ENCODE results near the gene CDH24. TPM values are rescaled to one million over a fixed set of nuclear protein-coding genes. Genes with fewer than 3 reads are reported as not detected.
A peak's percentile ranks its signal among the peaks of the same experiment; 100 is the strongest.

CDH24 gene
- total RNA-seq, 1 experiment from 2014 or later = 14.8 TPM

- DNase-seq (no peak), ATAC-seq (no peak)
- Histone ChIP-seq H3K4me1 (ENCODE audit: insufficient read depth, low read length) (peaks cover 20% of the 10 kb centered on the region), H3K36me3 (ENCODE audit: low read depth, low read length) (peaks cover 31% of the 10 kb centered on the region), H3K4me3 (ENCODE audit: low read length) (peak overlapping the region; percentile 89), H3K9me2 (replicated peaks; ENCODE audit: low read length) (no peaks in the 10 kb centered on the region), H4K20me1 (ENCODE audit: low read length) (no peaks in the 10 kb centered on the region), H3K9ac (ENCODE audit: low read length) (peak overlapping the region; percentile 99), H3K9me3 (ENCODE audit: low read length) (no peaks in the 10 kb centered on the region), H2AFZ (ENCODE audit: low read length) (no peak overlapping the region), H3K27me3 (ENCODE audit: low read length) (no peaks in the 10 kb centered on the region), H3F3A (ENCODE audit: low read length, unreplicated experiment) (peaks cover 4% of the 10 kb centered on the region), H3K27ac (ENCODE audit: low read length) (no peak overlapping the region), H3K4me2 (ENCODE audit: low read length) (peak overlapping the region; percentile 90), H3K79me2 (ENCODE audit: low read length) (peaks cover 54% of the 10 kb centered on the region)
- POLR2A ChIA-PET (ENCODE audit: unreplicated experiment) = no interaction called here
- intact Hi-C loops (cut with micrococcal nuclease) = no loop called here
- no TSS peak for BruUV-seq (replicated peaks)
- CTCF ChIA-PET = interaction anchor here (0.5 kb wide), 1 partner anchor 26 kb away, joined by 3 read pairs; no protein-coding TSS in a partner anchor
- TF ChIP-seq EZH2phosphoT487 (IDR thresholded peaks at IDR 0.05; ENCODE audit: borderline replicate concordance, low read length) = no peak
- no peak for TF ChIP-seq EZH2 (IDR thresholded peaks at IDR 0.05; ENCODE audit: low read length, unreplicated experiment)
- no peak for TF ChIP-seq CTCF (conservative IDR thresholded peaks at IDR 0.05; ENCODE audit: low read depth, low read length)
Observed at GRCh38 chr14:23033251-23033727, 24.0 kb downstream of the CDH24 start.

GRCh38 chr14:23030936-23031335, 26.4 kb downstream of the CDH24 start:
- H3K79me2 ChIP-seq (ENCODE audit: low read length) = peaks cover 59% of the 10 kb centered on the region
- POLR2A ChIA-PET (ENCODE audit: unreplicated experiment) = no interaction called here
- CTCF ChIA-PET = no interaction called here

More at GRCh38 chr14:23030936-23031335, 26.4 kb downstream of the CDH24 start:
- TF ChIP-seq EZH2phosphoT487 (IDR thresholded peaks at IDR 0.05; ENCODE audit: borderline replicate concordance, low read length) (no peak), CTCF (conservative IDR thresholded peaks at IDR 0.05; ENCODE audit: low read depth, low read length) (no peak), EZH2 (IDR thresholded peaks at IDR 0.05; ENCODE audit: low read length, unreplicated experiment) (no peak)
- Histone ChIP-seq H3K4me1 (ENCODE audit: insufficient read depth, low read length) (peaks cover 20% of the 10 kb centered on the region), H3K4me3 (ENCODE audit: low read length) (no peak overlapping the region), H3K36me3 (ENCODE audit: low read depth, low read length) (peaks cover 36% of the 10 kb centered on the region), H3F3A (ENCODE audit: low read length, unreplicated experiment) (peaks cover 4% of the 10 kb centered on the region), H2AFZ (ENCODE audit: low read length) (no peak overlapping the region), H3K9me3 (ENCODE audit: low read length) (no peaks in the 10 kb centered on the region), H3K9ac (ENCODE audit: low read length) (no peak overlapping the region), H3K9me2 (replicated peaks; ENCODE audit: low read length) (no peaks in the 10 kb centered on the region), H3K27ac (ENCODE audit: low read length) (no peak overlapping the region), H3K27me3 (ENCODE audit: low read length) (no peaks in the 10 kb centered on the region), H3K4me2 (ENCODE audit: low read length) (peak overlapping the region; percentile 25; the same call in 1 of the 2 replicates), H4K20me1 (ENCODE audit: low read length) (0 out of 2 replicates have a peak, but pooled peaks cover 5% of the 10 kb centered on the region)
- no TSS peak for BruUV-seq (replicated peaks)
- DNase-seq (peak; percentile 44), ATAC-seq (no peak)
- intact Hi-C loops (cut with micrococcal nuclease) = no loop called here

Measured in PC-3 (cell line).